H1 (cell line): ENCODE measurements around the gene SLC23A3.

Experiments
- CTCF ChIP-seq, 3 experiments: IDR thresholded peaks; 1 replicate in 2 of 3; 2 replicates in 1 of 3; pipeline versions ENCODE4 v1.5.1 to v1.6.1; 2011; ENCODE audit warnings: low read length in 3 of 3, mild to moderate bottlenecking in 3 of 3, inconsistent platforms in 2 of 3, low read depth in 1 of 3, moderate library complexity in 1 of 3; ENCODE audit not compliant: insufficient read depth in 1 of 3; ENCODE audit errors: control extremely low read depth in 1 of 3
- EP300 ChIP-seq, 2 experiments: IDR thresholded peaks; 1 replicate in 1 of 2; 2 replicates in 1 of 2; pipeline ENCODE4 v1.6.1; 2011 to 2012; ENCODE audit warnings: low read depth in 2 of 2, low read length in 2 of 2, mild to moderate bottlenecking in 2 of 2, borderline replicate concordance in 1 of 2, inconsistent platforms in 1 of 2, moderate library complexity in 1 of 2
- EZH2 ChIP-seq: fragments of 200-600 bp; sonication (generic); IDR thresholded peaks from 2 replicates; pipeline ENCODE4 v1.7.1; 2012; ENCODE audit warnings: low read depth, mild to moderate bottlenecking, moderate library complexity, low read length, inconsistent platforms; ENCODE audit not compliant: severe bottlenecking
- RAD21 ChIP-seq, 2 experiments: IDR thresholded peaks in 1 of 2; conservative IDR thresholded peaks in 1 of 2; 2 replicates each; pipeline ENCODE4 v1.6.1; 2011; ENCODE audit warnings: low read depth in 2 of 2, low read length in 2 of 2, improper control_type of control experiment in 1 of 2, inconsistent platforms in 1 of 2, mild to moderate bottlenecking in 1 of 2, moderate library complexity in 1 of 2

GRCh38 chr2:219207884-219208740, 38.3 kb upstream of the SLC23A3 start:
- TF ChIP-seq EZH2: no peak
- no peak for TF ChIP-seq CTCF (IDR thresholded peaks at IDR 0.05; ENCODE audit: control extremely low read depth in 1 of 3, insufficient read depth in 1 of 3, low read depth in 1 of 3, low read length in 3 of 3)
- no peak for TF ChIP-seq EP300 (IDR thresholded peaks at IDR 0.05; ENCODE audit: borderline replicate concordance in 1 of 2, low read depth in 2 of 2, low read length in 2 of 2)
- no peak for TF ChIP-seq RAD21 (IDR thresholded peaks at IDR 0.05 in 1 of 2, conservative IDR thresholded peaks at IDR 0.05 in 1 of 2; ENCODE audit: low read depth in 2 of 2, low read length in 2 of 2)
